ENCODE data around the gene BMERB1.
"Not testable (repeated sequence)": the region's sequence is repeated elsewhere in the genome, so short reads cannot be mapped to it uniquely, and the experiment has no call there.

GRCh38 chr16:15404091-15404490, 30.3 kb upstream of the BMERB1 start:
- TF ChIP-seq CTCF, POLR2AphosphoS5, POLR2A (IDR thresholded peaks at IDR 0.05): not testable (repeated sequence)
